HCT116 (cell line): ENCODE data around the gene BRINP2. TPM values are rescaled to one million over a fixed set of nuclear protein-coding genes. Genes with fewer than 3 reads are reported as not detected.

Source experiments
- ATAC-seq: fragments of 200-7000 bp; cut with Tn5 transposase; 2 replicates; pipeline ENCODE4 v1.9.1; 2020; ENCODE audit warnings: mild to moderate bottlenecking, moderate library complexity
- BruUV-seq: library from RNA; stranded (reverse); fragments of 400-500 nt; replicated peaks from 2 replicates; lab custom pipeline; 2021; lab: Mats Ljungman, UMichigan
- CTCF ChIA-PET: fragments of 300-600 bp; sonication (Branson Sonifier 250); formaldehyde crosslinking; loops from one replicate; lab custom pipeline; 2021; ENCODE audit warnings: antibody characterized with exemption; lab: Charles Lee
- POLR2A ChIA-PET: fragments of 300-600, 350-600 bp; sonication (Branson Sonifier 250); formaldehyde crosslinking; loops from one replicate; lab custom pipeline; 2021; ENCODE audit warnings: antibody characterized with exemption; lab: Charles Lee
- RAD21 ChIA-PET, 2 experiments: fragments of 300-600 bp; sonication (Branson Sonifier 250); formaldehyde crosslinking; loops; one replicate each; lab custom pipeline; 2023; ENCODE audit warnings: low total read pairs in 2 of 2; ENCODE audit not compliant: uncharacterized antibody in 2 of 2, unreplicated experiment in 2 of 2, low non-redundant PET in 1 of 2; lab: Charles Lee
- DNase-seq: peaks from one replicate; pipeline ENCODE4 v3.0.0-alpha.2; 2010; ENCODE audit warnings: low read depth, low spot score
- H2AFZ ChIP-seq: fragments of 200-600 bp; shearing (Covaris generic), sonication (generic); 2 replicates; pipeline ENCODE4 v1.6.1; 2017; ENCODE audit warnings: low read depth, mixed run types, mixed read lengths, antibody characterized with exemption, low read length; ENCODE audit not compliant: poor library complexity, severe bottlenecking
- H3K27ac ChIP-seq: 2 replicates; pipeline ENCODE4 v1.5.1; 2012; ENCODE audit warnings: low read depth, low read length
- H3K27me3 ChIP-seq: fragments of 200-600 bp; sonication (generic); 2 replicates; pipeline ENCODE4 v1.6.1; 2016; ENCODE audit warnings: mixed run types, low read length, mixed read lengths; ENCODE audit not compliant: insufficient read depth
- H3K36me3 ChIP-seq, 2 experiments: fragments of 200-500 bp in 1 of 2; fragments of 200-600 bp in 1 of 2; sonication (Bioruptor generic) in 1 of 2; sonication (generic) in 1 of 2; 2 replicates each; pipeline versions ENCODE4 v1.5.1 to v1.6.1; 2014 to 2016; ENCODE audit warnings: low read length in 2 of 2, inconsistent platforms in 1 of 2, mixed read lengths in 1 of 2, mixed run types in 1 of 2; ENCODE audit not compliant: insufficient read depth in 2 of 2, control insufficient read depth in 1 of 2
- H3K4me1 ChIP-seq, 2 experiments: fragments of 200-600 bp in 1 of 2; sonication (generic) in 1 of 2; 2 replicates each; pipeline versions ENCODE4 v1.5.1 to v1.6.1; 2012 to 2017; ENCODE audit warnings: low read length in 2 of 2, inconsistent platforms in 1 of 2, mild to moderate bottlenecking in 1 of 2, mixed read lengths in 1 of 2, mixed run types in 1 of 2, moderate library complexity in 1 of 2; ENCODE audit not compliant: insufficient read depth in 2 of 2, control insufficient read depth in 1 of 2
- H3K4me2 ChIP-seq: fragments of 200-600 bp; sonication (generic); 2 replicates; pipeline ENCODE4 v1.6.1; 2017; ENCODE audit warnings: mixed run types, low read length, mixed read lengths
- H3K4me3 ChIP-seq, 2 experiments: fragments of 200-600 bp in 1 of 2; sonication (generic) in 1 of 2; replicated peaks in 1 of 2; 2 replicates each; pipeline ENCODE4 v1.5.1; 2011 to 2016; ENCODE audit warnings: low read length in 2 of 2, control low read depth in 1 of 2, low read depth in 1 of 2, mild to moderate bottlenecking in 1 of 2, mixed read lengths in 1 of 2, mixed run types in 1 of 2
- H3K79me2 ChIP-seq: fragments of 200-600 bp; sonication (generic); 2 replicates; pipeline ENCODE4 v1.6.1; 2017; ENCODE audit warnings: mild to moderate bottlenecking, mixed run types, low read length, moderate library complexity, mixed read lengths; ENCODE audit not compliant: insufficient read depth
- H3K9ac ChIP-seq: fragments of 200-600 bp; sonication (generic); 2 replicates; pipeline ENCODE4 v1.6.1; 2016; ENCODE audit warnings: low read length, mixed read lengths
- H3K9me2 ChIP-seq: fragments of 200-600 bp; sonication (generic), shearing (Covaris generic); 2 replicates; pipeline ENCODE4 v1.6.1; 2017; ENCODE audit warnings: mixed run types, mild to moderate bottlenecking, moderate library complexity; ENCODE audit not compliant: insufficient read depth
- H3K9me3 ChIP-seq, 2 experiments: fragments of 200-500 bp in 1 of 2; fragments of 200-600 bp in 1 of 2; sonication (Bioruptor generic) in 1 of 2; sonication (generic) in 1 of 2; 2 replicates each; pipeline ENCODE4 v1.6.1; 2014 to 2017; ENCODE audit warnings: low read length in 2 of 2, mixed read lengths in 2 of 2, inconsistent platforms in 1 of 2, low read depth in 1 of 2, mild to moderate bottlenecking in 1 of 2, mixed run types in 1 of 2, moderate library complexity in 1 of 2; ENCODE audit not compliant: control insufficient read depth in 1 of 2, insufficient read depth in 1 of 2
- H4K20me1 ChIP-seq: fragments of 200-600 bp; sonication (generic), shearing (Covaris generic); 2 replicates; pipeline ENCODE4 v1.6.1; 2017; ENCODE audit warnings: mixed run types, mild to moderate bottlenecking, moderate library complexity; ENCODE audit not compliant: insufficient read depth
- CBX3 ChIP-seq: IDR thresholded peaks from 2 replicates; pipeline ENCODE4 v1.6.1; 2012; ENCODE audit warnings: low read depth
- EGR1 ChIP-seq: IDR thresholded peaks from 2 replicates; pipeline ENCODE4 v1.6.1; 2012; ENCODE audit warnings: low read depth
- SIN3A ChIP-seq: IDR thresholded peaks from 2 replicates; pipeline ENCODE4 v1.6.1; 2012; ENCODE audit warnings: low read depth
- SRF ChIP-seq: IDR thresholded peaks from 2 replicates; pipeline ENCODE4 v1.6.1; 2012; ENCODE audit warnings: low read depth
- TCF7L2 ChIP-seq: IDR thresholded peaks from 2 replicates; pipeline ENCODE4 v1.7.0; 2011; ENCODE audit warnings: borderline replicate concordance, inconsistent platforms; ENCODE audit not compliant: insufficient read depth, insufficient read length; ENCODE audit errors: extremely low read depth
- intact Hi-C: fragments of 100-400 bp; cut with micrococcal nuclease; formaldehyde crosslinking; loops from 2 replicates; pipeline ENCODE4 v1.10.0; 2022
- total RNA-seq: library from RNA; stranded (reverse); gene quantifications from one replicate; pipeline ENCODE4 v1.2.1, GENCODE V29; 2021; ENCODE audit not compliant: unreplicated experiment
- TF ChIP-seq, protein P1 (sequence below): IDR thresholded peaks from 2 replicates; pipeline ENCODE4 v1.6.1; 2012; ENCODE audit warnings: low read depth

BRINP2 gene
- total RNA-seq, 1 experiment from 2014 or later: not detected

DNA sequence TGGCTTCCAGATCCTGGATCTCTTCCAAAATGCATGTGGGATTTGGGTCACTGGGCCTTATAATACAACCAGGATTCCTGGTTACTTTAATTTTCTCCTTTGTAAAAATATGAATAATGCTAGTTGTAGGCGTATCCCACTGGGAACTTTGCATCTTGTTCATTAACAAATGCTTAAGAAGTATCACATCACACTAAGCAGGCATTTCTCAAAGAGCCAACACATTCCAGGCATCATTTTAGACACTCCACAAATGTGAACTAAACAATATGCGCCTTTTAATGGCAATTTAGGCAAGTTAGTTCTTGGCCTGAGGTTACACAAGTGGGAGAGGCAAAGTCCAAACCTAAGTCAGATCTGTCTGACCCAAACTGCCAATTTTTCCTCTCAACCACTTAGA lies 15.9 kb downstream of the BRINP2 start:
- DNase-seq (no peak), ATAC-seq (no peak)
- H3K9me3 ChIP-seq: no peaks in the 10 kb centered on the region
- POLR2A ChIA-PET: no interaction called here
- H3K4me2 ChIP-seq: no peak overlapping the region
- H3K4me1 ChIP-seq: no peaks in the 10 kb centered on the region
- no peaks in the 10 kb centered on the region for H3K36me3 ChIP-seq
- no peak overlapping the region for H2AFZ ChIP-seq
- peaks cover 13% of the 10 kb centered on the region; the same call in 1 of the 2 replicates for H3K27me3 ChIP-seq
- CTCF ChIA-PET: no interaction called here
- no TSS peak for BruUV-seq
- H3K79me2 ChIP-seq: no peaks in the 10 kb centered on the region
- H3K27ac ChIP-seq: no peak overlapping the region
- TF ChIP-seq EGR1: no peak
- no peak for TF ChIP-seq SRF
- TF ChIP-seq, protein P1, sequence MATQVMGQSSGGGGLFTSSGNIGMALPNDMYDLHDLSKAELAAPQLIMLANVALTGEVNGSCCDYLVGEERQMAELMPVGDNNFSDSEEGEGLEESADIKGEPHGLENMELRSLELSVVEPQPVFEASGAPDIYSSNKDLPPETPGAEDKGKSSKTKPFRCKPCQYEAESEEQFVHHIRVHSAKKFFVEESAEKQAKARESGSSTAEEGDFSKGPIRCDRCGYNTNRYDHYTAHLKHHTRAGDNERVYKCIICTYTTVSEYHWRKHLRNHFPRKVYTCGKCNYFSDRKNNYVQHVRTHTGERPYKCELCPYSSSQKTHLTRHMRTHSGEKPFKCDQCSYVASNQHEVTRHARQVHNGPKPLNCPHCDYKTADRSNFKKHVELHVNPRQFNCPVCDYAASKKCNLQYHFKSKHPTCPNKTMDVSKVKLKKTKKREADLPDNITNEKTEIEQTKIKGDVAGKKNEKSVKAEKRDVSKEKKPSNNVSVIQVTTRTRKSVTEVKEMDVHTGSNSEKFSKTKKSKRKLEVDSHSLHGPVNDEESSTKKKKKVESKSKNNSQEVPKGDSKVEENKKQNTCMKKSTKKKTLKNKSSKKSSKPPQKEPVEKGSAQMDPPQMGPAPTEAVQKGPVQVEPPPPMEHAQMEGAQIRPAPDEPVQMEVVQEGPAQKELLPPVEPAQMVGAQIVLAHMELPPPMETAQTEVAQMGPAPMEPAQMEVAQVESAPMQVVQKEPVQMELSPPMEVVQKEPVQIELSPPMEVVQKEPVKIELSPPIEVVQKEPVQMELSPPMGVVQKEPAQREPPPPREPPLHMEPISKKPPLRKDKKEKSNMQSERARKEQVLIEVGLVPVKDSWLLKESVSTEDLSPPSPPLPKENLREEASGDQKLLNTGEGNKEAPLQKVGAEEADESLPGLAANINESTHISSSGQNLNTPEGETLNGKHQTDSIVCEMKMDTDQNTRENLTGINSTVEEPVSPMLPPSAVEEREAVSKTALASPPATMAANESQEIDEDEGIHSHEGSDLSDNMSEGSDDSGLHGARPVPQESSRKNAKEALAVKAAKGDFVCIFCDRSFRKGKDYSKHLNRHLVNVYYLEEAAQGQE: no peak
- no peak for TF ChIP-seq TCF7L2
- TF ChIP-seq CBX3: no peak
- TF ChIP-seq SIN3A: no peak
- H3K9ac ChIP-seq: no peak overlapping the region
- intact Hi-C loops: loop anchor here (10.0 kb wide), 1 partner anchor 758 kb away; no protein-coding TSS in a partner anchor
- H4K20me1 ChIP-seq: no peaks in the 10 kb centered on the region
- RAD21 ChIA-PET: no interaction called here
- no peak overlapping the region for H3K4me3 ChIP-seq
- H3K9me2 ChIP-seq: no peaks in the 10 kb centered on the region
